CD4-positive, alpha-beta T cell (primary cell): Measurements from ENCODE around the gene OXCT1. TPM values are rescaled to one million over a fixed set of nuclear protein-coding genes. Genes with fewer than 3 reads are reported as not detected.

Experiments
- ATAC-seq: fragments of 200-7000 bp; cut with Tn5 transposase; one replicate; pipeline ENCODE4 v1.10.0; 2022; ENCODE audit warnings: mild to moderate bottlenecking; ENCODE audit not compliant: poor library complexity
- CTCF ChIA-PET: fragments of 350-600 bp; sonication (Branson Sonifier 250); formaldehyde crosslinking; loops from one replicate; lab custom pipeline; 2021; ENCODE audit warnings: antibody characterized with exemption, inconsistent platforms; lab: Charles Lee
- POLR2A ChIA-PET: fragments of 350-600 bp; sonication (Branson Sonifier 250); formaldehyde crosslinking; loops from one replicate; lab custom pipeline; 2021; ENCODE audit warnings: antibody characterized with exemption, inconsistent platforms; lab: Charles Lee
- DNase-seq, 14 experiments: peaks; one replicate each; pipeline ENCODE4 v3.0.0-alpha.2; 2013 to 2020; ENCODE audit warnings: mixed read lengths in 2 of 14
- H3K27ac ChIP-seq, 2 donors: one replicate each; pipeline versions ENCODE4 v1.5.1 to v1.7.0; 2013; ENCODE audit warnings: low read length in 2 of 2, low read depth in 1 of 2, mild to moderate bottlenecking in 1 of 2
- H3K27me3 ChIP-seq, 2 experiments: 1 replicate in 1 of 2; 2 replicates in 1 of 2; pipeline versions ENCODE4 v1.6.1 to v1.7.0; 2013; ENCODE audit warnings: low read length in 2 of 2, control low read depth in 1 of 2, mild to moderate bottlenecking in 1 of 2, moderate library complexity in 1 of 2; ENCODE audit not compliant: insufficient read depth in 2 of 2, control insufficient read depth in 1 of 2
- H3K36me3 ChIP-seq: one replicate; pipeline ENCODE4 v1.6.1; 2013; ENCODE audit warnings: low read length, control low read depth; ENCODE audit not compliant: insufficient read depth
- H3K4me1 ChIP-seq: one replicate; pipeline ENCODE4 v1.6.1; 2013; ENCODE audit warnings: low read length, control low read depth; ENCODE audit not compliant: insufficient read depth
- H3K4me3 ChIP-seq: one replicate; pipeline ENCODE4 v1.5.1; 2013; ENCODE audit warnings: mild to moderate bottlenecking, low read length, moderate library complexity
- H3K9me3 ChIP-seq, 2 experiments: 1 replicate in 1 of 2; 2 replicates in 1 of 2; pipeline versions ENCODE4 v1.6.1 to v1.7.0; 2013; ENCODE audit warnings: low read length in 2 of 2, mild to moderate bottlenecking in 2 of 2, control low read depth in 1 of 2, moderate library complexity in 1 of 2; ENCODE audit not compliant: control insufficient read depth in 1 of 2, insufficient read depth in 1 of 2
- H3K27ac Mint-ChIP-seq: one replicate; pipeline ENCODE4 v1.8.0; 2020; ENCODE audit warnings: mixed read lengths
- H3K27me3 Mint-ChIP-seq: one replicate; pipeline ENCODE4 v1.8.0; 2021; ENCODE audit warnings: mixed read lengths
- H3K36me3 Mint-ChIP-seq: one replicate; pipeline ENCODE4 v1.8.0; 2021; ENCODE audit warnings: low read depth, mixed read lengths
- H3K4me1 Mint-ChIP-seq: one replicate; pipeline ENCODE4 v1.8.0; 2021; ENCODE audit warnings: low read depth, mixed read lengths
- H3K4me3 Mint-ChIP-seq: one replicate; pipeline ENCODE4 v1.8.0; 2020; ENCODE audit warnings: mild to moderate bottlenecking, mixed read lengths
- H3K9me3 Mint-ChIP-seq: one replicate; pipeline ENCODE4 v1.8.0; 2020; ENCODE audit warnings: mixed read lengths
- intact Hi-C, 2 experiments: fragments of 100-400 bp; cut with DNase I in 1 of 2; cut with micrococcal nuclease in 1 of 2; formaldehyde crosslinking; loops; one replicate each; pipeline versions ENCODE4 v1.15.1 to v1.9.0; 2023 to 2025; cut with DNase I, micrococcal nuclease
- total RNA-seq, 174 experiments: library from RNA in 2 of 174; stranded (reverse) in 2 of 174; gene quantifications; one replicate each; pipeline ENCODE4 v1.2.3 and lab custom pipeline; 2021 to 2026
- TF ChIP-seq, protein P1 (sequence below): fragments of 200-600 bp; IDR thresholded peaks from one replicate; pipeline ENCODE4 v1.8.0; 2022; ENCODE audit warnings: antibody characterized with exemption, mild to moderate bottlenecking

Gene OXCT1
- total RNA-seq, 2 experiments from 2014 or later, result 14.7 to 15.3 TPM

DNA sequence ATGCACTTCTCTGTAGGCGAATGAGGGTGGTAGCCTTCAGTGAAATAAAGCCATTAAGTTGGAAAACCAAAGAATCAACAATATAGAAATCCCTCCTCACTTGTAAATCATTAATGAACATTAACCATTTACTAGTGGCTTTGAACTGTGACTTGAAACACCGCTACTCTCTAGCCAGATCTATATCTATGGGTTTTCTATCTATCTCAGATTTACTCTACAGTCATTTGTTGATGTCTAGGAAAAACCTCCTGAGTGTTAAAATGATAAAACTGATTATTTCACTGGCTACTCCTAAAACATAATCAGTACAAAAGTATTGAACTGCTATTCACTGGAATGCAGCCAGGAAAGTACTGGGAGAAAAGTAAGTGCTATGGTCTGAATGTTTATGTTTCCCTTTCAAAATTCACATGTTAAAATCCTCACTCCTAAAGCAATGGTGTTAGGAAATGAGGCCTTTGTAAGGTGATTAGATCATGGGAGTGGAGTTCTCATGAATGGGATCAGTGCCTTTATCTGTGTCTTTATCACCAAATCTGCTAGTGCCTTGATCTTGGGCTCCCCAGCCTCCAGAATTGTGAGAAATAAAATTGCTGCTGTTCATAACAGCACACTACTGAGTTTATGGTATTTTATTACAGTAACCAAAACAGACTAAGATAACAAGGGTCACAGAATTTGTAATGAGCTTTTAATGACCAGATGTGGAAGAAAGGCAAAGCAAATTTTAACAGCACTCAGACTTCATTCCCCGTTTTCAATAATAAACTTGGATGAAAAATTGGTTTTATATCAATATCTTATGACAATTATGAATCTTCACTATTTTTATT is 8.6 kb upstream of the OXCT1 start:
- no peak for ATAC-seq
- Mint-ChIP-seq H3K36me3 (no peaks in the 10 kb centered on the region), H3K27me3 (peaks cover 14% of the 10 kb centered on the region), H3K4me3 (no peak overlapping the region), H3K9me3 (no peaks in the 10 kb centered on the region), H3K27ac (no peak overlapping the region), H3K4me1 (peaks cover 9% of the 10 kb centered on the region)
- CTCF ChIA-PET, result interaction anchor here (0.8 kb wide), 1 partner anchor 22 kb away, joined by 4 read pairs; no protein-coding TSS in a partner anchor
- Histone ChIP-seq H3K4me1 (no peaks in the 10 kb centered on the region), H3K36me3 (no peaks in the 10 kb centered on the region), H3K27me3 (peaks cover 2 to 6% of the 10 kb centered on the region in 2 experiments), H3K27ac (no peak overlapping the region), H3K4me3 (no peak overlapping the region), H3K9me3 (no peaks in the 10 kb centered on the region)
- DNase-seq, result no peak
- TF ChIP-seq, protein P1, sequence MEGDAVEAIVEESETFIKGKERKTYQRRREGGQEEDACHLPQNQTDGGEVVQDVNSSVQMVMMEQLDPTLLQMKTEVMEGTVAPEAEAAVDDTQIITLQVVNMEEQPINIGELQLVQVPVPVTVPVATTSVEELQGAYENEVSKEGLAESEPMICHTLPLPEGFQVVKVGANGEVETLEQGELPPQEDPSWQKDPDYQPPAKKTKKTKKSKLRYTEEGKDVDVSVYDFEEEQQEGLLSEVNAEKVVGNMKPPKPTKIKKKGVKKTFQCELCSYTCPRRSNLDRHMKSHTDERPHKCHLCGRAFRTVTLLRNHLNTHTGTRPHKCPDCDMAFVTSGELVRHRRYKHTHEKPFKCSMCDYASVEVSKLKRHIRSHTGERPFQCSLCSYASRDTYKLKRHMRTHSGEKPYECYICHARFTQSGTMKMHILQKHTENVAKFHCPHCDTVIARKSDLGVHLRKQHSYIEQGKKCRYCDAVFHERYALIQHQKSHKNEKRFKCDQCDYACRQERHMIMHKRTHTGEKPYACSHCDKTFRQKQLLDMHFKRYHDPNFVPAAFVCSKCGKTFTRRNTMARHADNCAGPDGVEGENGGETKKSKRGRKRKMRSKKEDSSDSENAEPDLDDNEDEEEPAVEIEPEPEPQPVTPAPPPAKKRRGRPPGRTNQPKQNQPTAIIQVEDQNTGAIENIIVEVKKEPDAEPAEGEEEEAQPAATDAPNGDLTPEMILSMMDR, result no peak
- intact Hi-C loops, result no loop called here
- POLR2A ChIA-PET, result no interaction called here

DNA sequence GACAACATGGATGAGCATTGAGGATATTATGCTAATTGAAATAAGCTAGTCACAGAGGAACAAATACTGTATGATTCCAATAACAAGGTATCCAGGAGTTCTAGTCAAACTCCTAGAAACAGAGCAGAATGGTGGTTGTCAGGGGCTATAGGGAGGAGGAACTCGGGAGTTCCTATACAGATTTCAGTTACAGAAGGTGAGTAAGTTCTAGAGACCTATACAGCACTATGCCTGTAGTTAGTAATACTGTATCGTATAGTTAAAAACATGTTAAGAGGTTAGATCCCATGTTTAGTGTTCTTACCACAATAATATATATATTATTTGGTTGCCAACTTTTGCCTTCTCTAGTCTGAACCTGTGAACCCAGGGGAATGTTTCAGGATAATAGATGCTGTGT is 7.9 kb upstream of the OXCT1 start:
- H3K9me3 Mint-ChIP-seq, result no peaks in the 10 kb centered on the region
- H3K4me3 ChIP-seq, result no peak overlapping the region
- no peak overlapping the region for H3K27ac Mint-ChIP-seq
- no peaks in the 10 kb centered on the region for H3K4me1 ChIP-seq
- no peak overlapping the region for H3K27ac ChIP-seq
- no peak for ATAC-seq
- H3K4me3 Mint-ChIP-seq, result no peak overlapping the region
- ChIA-PET POLR2A (no interaction called here), CTCF (no interaction called here)
- peaks cover 9% of the 10 kb centered on the region for H3K4me1 Mint-ChIP-seq
- no peaks in the 10 kb centered on the region for H3K9me3 ChIP-seq
- intact Hi-C loops, result no loop called here
- TF ChIP-seq, protein P1, result no peak
- no peaks in the 10 kb centered on the region for H3K36me3 Mint-ChIP-seq
- no peaks in the 10 kb centered on the region for H3K36me3 ChIP-seq
- peaks cover 2 to 6% of the 10 kb centered on the region in 2 experiments for H3K27me3 ChIP-seq
- peaks cover 12% of the 10 kb centered on the region for H3K27me3 Mint-ChIP-seq
- no peak for DNase-seq

- H3K4me1 Mint-ChIP-seq, result peaks cover 9% of the 10 kb centered on the region
- Histone ChIP-seq H3K27me3 (peaks cover 2 to 6% of the 10 kb centered on the region in 2 experiments), H3K4me3 (no peak overlapping the region), H3K4me1 (no peaks in the 10 kb centered on the region), H3K9me3 (no peaks in the 10 kb centered on the region), H3K27ac (no peak overlapping the region), H3K36me3 (no peaks in the 10 kb centered on the region)
- POLR2A ChIA-PET, result interaction anchor here (0.5 kb wide), 1 partner anchor 48 kb away, joined by 3 read pairs; the partner anchor contains the start of gene FBXO4
- ATAC-seq (no peak), DNase-seq (no peak)
- no peaks in the 10 kb centered on the region for H3K36me3 Mint-ChIP-seq
- no peak overlapping the region for H3K4me3 Mint-ChIP-seq
- intact Hi-C loops, result no loop called here
- H3K27me3 Mint-ChIP-seq, result peaks cover 5% of the 10 kb centered on the region
- TF ChIP-seq, protein P1, result no peak
- no peak overlapping the region for H3K27ac Mint-ChIP-seq
- CTCF ChIA-PET, result interaction anchor here (0.8 to 1.1 kb wide), 2 partner anchors 16 to 48 kb away, joined by 3 read pairs; partner anchors contain the start of gene FBXO4
- H3K9me3 Mint-ChIP-seq, result no peaks in the 10 kb centered on the region
Observed at GRCh38 chr5:41877408-41877807, 7.2 kb upstream of the OXCT1 start.
